ENCODE results near the gene CCDC69.

The CCDC69 gene

DNA sequence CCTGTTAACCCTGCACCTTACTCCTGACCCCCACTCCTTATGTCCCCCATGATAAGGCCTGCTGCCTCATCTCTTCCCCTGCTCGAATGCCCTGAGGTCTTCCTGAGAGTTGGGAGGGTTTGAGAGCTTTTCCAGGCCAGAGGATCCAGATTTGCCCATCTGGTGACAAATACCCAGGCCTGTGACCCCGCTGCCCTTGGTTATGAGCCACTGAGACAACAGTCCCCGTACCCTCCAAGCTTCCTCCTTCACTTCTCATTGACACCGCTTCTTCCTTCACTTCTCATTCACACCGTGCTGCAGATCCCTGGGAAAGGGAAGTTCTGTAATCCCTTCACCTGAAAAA is 29.7 kb upstream of the CCDC69 start:
- DNase-seq (ENCODE audit: low read depth): no peak
- TF ChIP-seq, protein P1, sequence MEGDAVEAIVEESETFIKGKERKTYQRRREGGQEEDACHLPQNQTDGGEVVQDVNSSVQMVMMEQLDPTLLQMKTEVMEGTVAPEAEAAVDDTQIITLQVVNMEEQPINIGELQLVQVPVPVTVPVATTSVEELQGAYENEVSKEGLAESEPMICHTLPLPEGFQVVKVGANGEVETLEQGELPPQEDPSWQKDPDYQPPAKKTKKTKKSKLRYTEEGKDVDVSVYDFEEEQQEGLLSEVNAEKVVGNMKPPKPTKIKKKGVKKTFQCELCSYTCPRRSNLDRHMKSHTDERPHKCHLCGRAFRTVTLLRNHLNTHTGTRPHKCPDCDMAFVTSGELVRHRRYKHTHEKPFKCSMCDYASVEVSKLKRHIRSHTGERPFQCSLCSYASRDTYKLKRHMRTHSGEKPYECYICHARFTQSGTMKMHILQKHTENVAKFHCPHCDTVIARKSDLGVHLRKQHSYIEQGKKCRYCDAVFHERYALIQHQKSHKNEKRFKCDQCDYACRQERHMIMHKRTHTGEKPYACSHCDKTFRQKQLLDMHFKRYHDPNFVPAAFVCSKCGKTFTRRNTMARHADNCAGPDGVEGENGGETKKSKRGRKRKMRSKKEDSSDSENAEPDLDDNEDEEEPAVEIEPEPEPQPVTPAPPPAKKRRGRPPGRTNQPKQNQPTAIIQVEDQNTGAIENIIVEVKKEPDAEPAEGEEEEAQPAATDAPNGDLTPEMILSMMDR (conservative IDR thresholded peaks at IDR 0.05; ENCODE audit: low read depth, low read length): no peak
- H3K4me3 ChIP-seq (ENCODE audit: low read length): peak overlapping the region; percentile 84

DNA sequence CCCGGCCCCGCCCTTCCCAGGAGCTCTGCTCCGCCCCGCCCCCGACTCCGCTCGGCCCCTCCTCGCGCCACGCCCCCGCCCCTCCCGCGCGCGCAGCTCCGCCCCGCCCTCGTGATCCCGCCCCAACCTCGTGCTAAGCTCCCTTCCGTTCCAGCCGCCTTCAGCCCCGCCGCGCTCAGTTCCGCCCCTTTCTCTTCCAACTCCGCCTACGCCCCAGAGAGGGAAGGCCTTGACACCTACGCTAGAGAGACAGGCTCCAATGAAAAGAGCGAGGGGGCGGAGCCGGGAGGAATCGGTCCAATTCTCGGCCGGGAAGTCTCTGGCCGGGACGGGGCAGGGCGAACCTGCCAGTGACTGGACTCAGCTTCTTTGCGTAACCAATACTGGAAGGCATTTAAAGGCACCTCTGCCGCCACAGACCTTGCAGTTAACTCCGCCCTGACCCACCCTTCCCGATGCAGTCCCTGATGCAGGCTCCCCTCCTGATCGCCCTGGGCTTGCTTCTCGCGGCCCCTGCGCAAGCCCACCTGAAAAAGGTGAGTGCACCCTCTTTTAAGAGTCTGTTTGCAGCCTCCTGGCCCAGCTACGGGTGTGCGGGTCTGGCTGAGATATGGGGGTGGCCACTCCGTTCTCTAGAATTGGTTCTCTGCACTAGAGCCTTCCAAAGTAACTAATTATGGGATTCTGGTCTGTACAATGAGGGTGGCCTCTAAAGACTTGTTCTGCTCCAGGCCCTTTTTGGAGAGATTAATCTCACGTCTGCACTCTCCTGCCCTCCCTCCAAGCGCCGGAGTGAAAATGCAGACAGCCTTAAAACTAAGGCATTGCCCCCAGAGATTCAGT is 29.1 kb upstream of the CCDC69 start, which contains the start of gene GM2A:
GM2A (plus strand) TSS at position 424 of the 843 bp plus-strand sequence; CDS start at position 456, 32 bp downstream.
- TF ChIP-seq, protein P1 (conservative IDR thresholded peaks at IDR 0.05; ENCODE audit: low read depth, low read length): no peak
- DNase-seq (ENCODE audit: low read depth): peak; percentile 96
- peak within 1 kb of the TSS; percentile 84 for H3K4me3 ChIP-seq (ENCODE audit: low read length)

DNA sequence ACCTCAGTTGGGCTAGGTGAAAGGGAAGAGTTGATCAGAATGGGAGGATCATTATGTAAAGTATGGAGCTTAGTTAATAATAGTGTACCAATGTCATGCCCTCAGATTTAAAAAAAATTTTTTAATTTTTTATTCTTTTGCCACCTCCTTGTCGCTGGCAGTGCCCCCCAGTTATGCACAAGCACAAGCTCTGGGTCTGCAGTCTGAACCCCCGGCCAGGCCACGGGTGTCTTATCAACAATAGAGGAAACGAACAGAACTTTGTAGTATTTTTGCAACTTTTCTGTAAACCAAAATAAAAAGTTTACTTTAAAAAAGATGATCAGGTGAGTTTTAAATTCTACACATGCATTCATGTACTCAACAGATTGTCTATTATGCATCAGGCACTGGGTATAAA is 27.7 kb upstream of the CCDC69 start:
- no peak for DNase-seq (ENCODE audit: low read depth)
- H3K4me3 ChIP-seq (ENCODE audit: low read length): no peak overlapping the region
- TF ChIP-seq, protein P1 (conservative IDR thresholded peaks at IDR 0.05; ENCODE audit: low read depth, low read length): no peak

DNA sequence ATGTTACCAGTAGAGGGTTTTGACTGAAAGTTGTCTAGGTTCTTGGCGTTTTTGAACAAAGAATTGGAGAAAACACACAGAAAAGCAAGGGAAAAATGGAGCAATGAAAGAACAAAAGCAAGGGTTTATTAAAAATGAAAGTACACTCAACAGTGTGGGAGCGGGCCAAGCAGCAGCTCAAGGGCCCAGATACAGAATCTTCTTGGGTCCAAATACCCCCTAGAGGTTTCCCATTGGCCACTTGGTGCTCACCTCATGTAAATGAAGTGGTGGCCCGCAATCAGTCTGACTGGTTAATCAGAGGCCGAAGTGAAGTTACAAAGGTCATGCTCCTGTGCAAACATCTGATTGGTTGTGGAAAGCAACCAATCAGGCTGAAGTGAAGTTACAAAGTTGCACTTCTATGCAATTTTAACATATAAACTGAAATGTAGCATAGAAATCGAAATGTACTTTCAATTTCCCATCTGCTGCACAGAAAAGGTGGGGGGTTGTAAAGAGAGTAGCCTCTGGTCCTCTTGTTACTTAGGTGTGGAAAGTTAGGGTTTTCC is 27.2 kb upstream of the CCDC69 start:
- DNase-seq (ENCODE audit: low read depth): no peak
- TF ChIP-seq, protein P1 (conservative IDR thresholded peaks at IDR 0.05; ENCODE audit: low read depth, low read length): no peak
- H3K4me3 ChIP-seq (ENCODE audit: low read length): no peak overlapping the region

DNA sequence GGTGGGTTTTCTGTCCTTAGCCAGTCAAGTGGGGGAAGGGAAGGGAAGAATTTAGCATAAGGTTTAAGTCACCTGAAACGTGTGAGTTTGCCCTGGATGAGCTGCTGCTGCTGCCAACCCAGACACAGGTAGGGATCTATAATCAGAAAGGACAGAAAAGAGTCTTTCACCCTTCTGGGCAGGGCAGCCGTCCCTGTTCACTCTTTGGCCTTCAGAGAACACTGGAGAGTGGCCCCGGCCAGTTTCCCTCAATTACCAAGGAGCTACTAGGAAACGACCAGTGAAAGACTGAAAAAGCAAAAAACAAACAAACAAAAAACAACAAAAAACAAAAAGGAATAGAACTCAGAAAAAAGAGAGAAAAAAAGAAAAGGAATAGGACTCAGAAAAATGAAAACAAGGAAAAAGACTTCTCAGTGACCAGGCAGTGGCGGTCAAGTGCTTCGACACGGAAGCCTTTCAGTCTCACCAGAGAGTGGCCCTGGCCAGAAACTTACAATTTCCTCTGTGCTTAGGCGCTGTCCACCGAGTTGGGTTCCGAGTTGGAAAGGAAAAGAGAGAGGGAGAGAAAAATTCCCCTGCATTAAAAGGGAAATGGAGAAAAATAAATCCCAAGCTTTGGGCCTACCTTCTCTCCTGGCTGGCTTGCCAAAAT is 26.6 kb upstream of the CCDC69 start:
- no peak for DNase-seq (ENCODE audit: low read depth)
- TF ChIP-seq, protein P1 (conservative IDR thresholded peaks at IDR 0.05; ENCODE audit: low read depth, low read length): no peak

DNA sequence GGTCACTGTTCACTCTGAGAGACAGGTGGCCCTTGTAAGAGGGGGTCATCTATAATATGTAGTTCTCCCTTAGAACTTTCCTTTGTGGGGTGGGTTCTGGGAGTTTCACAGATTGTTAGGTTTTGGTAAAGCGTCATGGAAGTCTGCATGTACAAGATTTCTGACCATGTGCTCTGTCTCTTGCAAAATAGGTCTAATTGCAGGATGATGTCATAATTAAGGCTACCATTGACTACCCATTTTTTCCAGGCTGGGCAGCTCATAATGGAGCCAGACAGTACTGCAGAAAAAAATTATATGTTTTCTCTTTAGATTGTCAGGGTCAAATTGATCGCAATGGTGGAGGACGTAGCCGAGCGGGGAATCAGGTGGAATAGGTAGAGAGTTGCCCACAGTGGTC is 25.4 kb upstream of the CCDC69 start:
- no peak for DNase-seq (ENCODE audit: low read depth)
- H3K4me3 ChIP-seq (ENCODE audit: low read length): no peak overlapping the region
- TF ChIP-seq, protein P1 (conservative IDR thresholded peaks at IDR 0.05; ENCODE audit: low read depth, low read length): no peak

More for the DNA sequence above, 26.6 kb upstream of the CCDC69 start:
- H3K4me3 ChIP-seq (ENCODE audit: low read length): no peak overlapping the region
